NCI-H1694 treated with DMSO at 0.1 percent for 48 hours (cell line): ENCODE data around the gene PHLDB3.

Experiments
- DNase-seq: peaks from one replicate; lab custom pipeline; 2025; lab: John Stamatoyannopoulos, UW

PHLDB3 gene

DNA sequence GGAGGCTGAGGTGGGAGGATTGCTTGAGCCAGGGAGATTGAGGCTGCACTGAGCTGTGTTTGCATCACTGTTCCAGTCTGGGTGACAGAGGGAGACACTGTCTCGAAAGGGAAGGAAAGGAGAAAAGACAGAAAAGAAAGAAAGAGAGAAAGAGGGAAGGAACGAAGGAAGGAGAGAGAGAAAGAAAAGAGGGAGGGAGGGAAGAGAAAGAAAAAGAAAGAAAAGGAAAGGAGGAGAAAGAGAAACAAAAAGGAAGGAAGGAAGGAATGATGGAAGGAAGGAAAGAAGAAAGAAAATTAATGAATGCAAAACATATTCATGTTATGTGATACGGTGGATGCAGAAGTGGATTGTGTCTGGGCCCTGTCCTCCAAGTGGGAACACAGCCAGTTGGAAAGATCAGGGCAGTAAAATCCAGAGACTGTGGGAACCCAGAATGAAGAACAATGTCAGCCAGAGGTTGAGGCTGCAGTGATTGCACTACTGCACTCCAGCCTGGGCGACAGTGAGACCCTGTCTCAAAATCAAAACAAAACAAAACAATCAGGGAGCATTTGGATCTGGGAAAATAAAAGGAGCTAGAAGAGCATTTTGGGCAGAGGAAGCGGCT lies 6.2 kb downstream of the PHLDB3 start:
- no peak for DNase-seq

DNA sequence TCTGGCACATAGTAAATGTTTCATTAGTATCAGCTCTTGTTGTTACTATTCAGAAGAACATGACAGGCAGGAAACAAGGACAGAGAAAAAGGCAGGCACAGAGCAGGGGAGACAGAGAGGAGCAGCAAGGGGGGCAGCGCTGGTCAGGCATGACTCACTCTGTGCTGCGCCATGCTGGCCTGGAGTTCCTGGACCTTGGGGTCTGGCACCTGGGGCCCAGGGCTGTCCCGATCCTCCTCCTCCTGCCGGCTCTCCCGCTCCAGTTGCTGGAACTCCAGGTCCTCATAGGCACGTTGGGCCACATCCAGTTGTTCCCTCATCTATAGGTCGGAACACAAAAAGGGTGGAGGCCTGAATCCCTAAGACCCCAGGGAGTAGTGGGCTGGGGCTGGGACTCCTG lies 7.6 kb downstream of the PHLDB3 start:
- no peak for DNase-seq

DNA sequence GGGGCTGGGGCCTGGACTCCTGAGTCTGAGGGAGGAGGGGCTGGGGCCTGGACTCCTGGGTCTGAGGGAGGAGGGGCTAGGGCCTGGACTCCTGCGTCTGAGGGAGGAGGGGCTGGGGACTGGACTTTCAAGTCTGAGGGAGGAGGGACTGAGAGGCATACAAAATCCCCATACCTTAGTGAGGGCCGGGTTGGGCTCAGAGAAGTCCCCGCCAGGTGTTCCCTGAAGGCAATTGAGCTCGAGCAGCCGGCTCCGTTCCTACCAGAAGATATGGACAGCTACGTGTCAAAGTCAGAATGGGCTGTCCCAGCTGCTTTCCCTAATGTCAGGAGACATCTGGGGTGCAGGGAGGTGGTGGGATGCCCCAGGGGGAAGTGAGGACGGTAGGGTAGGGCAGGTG lies 9.5 kb downstream of the PHLDB3 start:
- DNase-seq = no peak

DNA sequence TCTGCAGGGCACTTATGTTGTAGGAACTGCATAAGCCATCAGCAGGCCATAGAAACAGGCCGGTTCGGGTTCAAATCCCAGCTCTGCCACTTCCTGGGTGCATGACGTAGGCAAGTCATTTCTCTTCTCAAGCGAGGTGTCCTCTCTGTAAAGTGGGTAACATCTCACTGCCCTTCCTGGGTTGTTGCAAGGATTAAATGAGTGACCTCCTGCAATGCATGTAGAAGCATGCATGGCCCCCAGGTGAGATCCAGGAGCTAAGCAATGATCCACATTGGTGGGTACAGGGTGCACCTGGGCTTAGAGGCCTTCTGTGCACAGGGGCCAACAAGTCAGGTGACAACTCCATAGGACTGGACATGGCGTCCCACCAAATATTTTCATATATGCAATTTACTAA lies 13.8 kb downstream of the PHLDB3 start:
- DNase-seq = no peak

DNA sequence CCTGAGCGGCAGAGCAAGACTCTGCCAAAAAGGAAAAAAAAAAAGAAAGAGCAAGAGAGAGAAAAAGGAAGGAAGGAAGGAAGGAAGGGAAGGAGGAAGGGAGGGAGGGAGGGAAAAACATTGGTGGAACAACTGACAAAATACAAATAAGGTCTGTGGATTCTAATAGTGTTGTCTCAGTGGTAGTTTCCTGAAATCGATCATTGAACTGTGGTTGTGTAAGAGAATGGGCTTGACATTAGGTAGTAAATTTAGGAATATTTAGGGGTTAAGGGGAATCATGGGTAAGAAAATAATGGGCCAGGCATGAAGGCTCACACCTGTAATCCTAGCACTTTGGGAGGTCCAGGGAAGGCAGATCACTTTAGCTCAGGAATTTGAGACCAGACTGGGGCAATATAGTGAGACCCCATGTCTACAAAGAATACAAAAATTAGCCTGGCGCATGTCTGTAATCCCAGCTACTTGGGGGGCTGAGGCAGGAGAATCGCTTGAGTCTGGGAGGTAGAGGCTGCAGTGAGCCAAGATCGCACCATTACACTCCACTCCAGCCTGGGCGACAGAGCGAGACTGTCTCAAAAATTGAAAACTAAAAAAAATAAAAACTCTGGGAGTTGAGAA lies 14.5 kb downstream of the PHLDB3 start:
- no peak for DNase-seq

DNA sequence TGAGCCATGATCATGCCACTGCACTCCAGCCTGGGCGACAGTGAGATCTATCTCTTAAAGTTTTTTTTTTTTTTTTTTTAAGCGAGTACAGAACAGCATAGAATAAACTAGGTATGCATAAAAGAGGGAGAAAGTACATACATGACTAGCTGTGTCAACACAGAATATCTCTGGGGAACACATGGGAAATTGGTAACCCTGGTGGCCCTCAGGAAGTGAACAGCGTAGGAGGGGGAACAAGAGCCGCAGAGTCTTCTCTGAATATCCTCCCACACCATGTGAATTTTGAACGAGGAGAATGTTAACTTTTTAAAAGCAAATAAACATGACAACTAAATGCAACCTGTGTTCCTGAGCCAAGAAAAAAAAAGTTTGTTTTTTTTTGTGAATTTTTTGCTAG lies 15.2 kb downstream of the PHLDB3 start:
- no peak for DNase-seq

DNA sequence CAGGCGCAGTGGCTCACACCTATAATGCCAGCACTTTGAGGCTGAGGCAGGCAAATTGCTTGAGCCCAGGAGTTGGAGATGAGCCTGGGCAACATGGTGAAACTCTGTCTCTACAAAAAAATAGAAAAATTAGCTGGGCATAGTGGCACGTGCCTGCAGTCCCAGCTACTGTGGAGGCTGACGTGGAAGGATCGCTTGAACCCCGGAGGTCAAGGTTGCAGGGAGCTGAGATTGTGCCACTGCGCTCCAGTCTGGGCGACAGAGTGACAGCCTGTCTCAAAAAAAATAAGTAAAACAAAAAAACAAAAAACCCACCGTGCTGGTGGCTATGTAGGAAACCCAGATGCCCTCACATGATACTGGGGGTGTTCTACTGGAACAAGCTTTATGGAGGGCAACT lies 16.4 kb downstream of the PHLDB3 start:
- DNase-seq = no peak

DNA sequence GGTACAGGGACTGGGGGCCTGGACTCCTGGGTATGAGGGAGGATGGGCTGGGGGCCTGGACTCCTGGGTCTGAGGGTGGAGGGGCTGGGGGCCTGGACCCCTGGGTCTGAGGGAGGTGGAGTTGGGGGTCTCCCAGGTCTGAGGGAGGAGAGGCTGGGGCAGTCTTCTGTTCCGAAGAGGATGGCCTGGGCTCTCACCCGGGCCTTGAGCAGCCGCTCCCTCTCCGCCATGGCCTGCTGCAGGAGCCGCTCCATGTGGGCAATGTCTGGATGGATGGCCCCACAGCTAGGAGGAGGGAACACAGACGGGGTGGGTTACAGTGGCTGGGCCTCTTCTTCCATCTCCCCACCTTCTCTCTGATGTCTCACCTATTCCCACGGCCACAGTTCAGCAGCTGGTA lies 18.1 kb downstream of the PHLDB3 start:
- no peak for DNase-seq

DNA sequence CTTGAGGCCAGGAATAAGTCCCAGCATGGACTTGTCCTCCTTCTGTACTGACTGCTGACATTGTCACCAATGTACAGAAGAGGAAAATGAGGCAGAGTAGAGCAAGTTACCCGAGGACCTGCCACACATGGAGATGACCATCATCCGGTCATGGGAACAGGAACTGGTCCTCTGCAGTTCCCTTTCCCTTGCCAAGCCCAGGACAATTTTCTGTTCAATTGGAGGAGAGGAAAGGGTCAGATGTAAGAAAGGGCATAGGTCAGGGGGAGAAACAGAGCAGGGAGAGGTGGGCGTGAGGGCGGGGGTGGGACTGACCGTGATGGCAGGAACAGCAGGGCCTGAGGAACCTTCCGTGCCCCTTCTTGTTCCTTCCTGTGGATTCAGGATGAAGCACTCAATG lies 18.6 kb downstream of the PHLDB3 start:
- no peak for DNase-seq

DNA sequence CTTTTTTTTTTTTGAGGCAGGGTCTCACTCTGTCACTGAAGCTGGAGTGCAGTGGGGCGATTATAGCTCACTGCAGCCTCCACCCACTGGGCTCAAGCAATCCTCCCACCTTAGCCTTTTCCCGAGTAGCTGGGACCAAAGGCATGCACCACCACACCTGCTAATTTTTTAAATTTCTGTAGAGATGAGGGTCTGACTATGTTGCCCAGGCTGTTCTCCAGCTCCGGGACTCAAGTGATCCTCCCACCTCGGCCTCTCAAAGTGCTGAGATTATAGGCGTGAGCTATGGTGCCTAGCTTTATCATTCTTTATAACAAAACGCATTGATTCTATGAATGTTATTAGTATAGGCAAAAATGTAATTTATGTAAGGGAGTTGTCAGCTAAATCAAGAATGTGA lies 21.3 kb downstream of the PHLDB3 start:
- DNase-seq = no peak

DNA sequence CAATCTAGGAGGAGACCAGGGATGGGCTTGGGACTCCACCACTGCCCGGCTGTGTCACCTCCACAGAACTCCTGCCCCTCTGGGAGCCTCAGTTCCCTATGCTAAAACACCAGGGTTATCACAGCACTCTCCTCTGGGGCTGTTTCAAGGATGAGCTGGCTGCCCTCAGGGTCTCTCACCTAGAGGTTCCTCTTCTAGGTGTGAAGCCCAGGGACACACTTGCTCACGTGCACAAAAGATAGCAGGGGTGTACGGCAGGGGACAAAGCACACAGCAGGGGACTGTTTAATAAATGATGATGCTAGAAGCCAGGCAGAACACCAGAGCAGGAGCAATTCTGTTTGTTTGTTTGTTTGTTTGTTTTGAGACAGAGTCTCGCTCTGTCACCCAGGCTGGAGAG lies 22.4 kb downstream of the PHLDB3 start:
- no peak for DNase-seq

DNA sequence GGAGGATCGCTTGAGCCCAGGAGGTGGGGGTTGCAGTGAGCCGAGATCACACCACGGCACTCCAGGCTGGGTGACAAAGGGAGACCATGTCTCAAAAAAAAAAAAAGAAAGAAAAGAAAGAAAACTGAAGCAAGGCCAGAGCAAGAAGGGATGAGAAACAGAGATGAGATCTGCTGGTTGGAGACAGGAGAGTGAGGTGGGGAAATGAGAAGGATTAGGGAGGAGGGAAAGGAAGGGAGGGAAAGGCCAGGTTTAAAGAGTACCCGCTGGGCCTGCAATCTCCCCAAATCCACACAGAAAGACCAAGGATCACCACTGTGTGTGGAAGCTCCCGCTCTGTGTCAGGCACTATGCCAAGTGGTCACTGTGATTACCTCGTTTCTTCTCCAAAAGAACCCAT lies 22.8 kb downstream of the PHLDB3 start:
- no peak for DNase-seq

DNA sequence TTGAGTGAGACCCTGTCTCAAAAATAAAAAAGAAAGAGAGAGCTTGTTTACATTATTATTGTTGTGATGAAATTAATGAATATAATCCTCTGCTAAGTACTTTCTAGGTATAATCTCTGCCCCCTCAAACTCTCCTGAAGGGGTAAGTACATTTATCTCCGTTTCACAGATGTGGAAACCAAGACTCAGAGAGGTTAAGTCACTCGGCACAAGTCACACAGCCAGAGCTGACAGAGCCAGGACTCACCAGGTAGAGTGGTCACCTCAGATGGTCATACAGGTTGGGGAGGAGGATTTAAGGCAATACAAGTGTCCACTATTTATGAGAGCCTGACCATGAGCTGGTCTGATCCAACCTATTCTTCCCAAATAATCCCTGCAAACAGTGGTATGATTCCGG lies 24.0 kb downstream of the PHLDB3 start:
- no peak for DNase-seq

DNA sequence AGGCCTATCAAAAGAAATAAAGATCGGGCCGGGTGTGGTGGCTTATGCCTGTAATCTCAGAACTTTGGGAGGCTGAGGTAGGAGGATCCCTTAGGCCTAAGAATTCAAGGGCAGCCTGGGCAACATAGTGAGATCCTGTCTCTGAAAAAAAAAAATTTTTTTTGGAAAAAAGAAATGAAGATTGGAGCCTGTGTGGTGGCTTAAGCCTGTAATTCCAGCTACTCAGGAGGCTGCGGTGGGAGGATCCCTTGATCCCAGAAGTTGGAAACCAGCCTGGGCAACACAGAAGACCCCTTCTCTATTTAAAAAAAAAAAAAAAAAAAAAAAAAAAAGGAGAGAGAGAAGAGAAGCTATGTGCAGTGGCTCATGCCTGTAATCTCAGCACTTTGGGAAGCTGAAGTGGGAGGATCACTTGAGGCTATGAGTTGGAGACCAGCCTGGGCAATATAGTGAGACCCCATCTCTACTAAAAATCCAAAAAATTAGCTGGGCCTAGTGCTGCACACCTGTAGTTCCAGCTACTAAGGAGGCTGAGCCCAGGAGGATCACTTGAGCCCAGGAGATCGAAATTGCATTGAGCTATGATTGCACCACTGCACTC lies 24.5 kb downstream of the PHLDB3 start:
- no peak for DNase-seq

DNA sequence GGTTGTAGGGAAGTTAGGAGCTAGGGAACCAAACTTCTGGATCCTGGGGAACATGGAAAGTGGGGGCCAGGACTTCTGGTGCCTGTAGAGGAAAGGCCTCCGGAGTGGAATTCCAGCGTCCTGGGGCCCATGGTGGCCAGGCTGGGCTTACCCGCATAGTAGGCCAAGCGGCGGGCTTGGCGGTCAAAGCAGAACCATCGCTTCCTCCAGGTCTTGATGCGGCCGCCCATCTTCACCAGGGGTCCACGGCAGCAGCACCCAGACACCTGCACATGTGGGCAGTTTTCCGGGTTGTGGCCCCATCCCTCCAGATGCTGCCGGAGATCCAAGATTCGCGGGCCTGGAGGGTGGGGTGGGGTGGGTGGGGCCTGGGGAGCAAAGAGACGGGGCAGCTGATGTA lies 25.3 kb downstream of the PHLDB3 start:
- DNase-seq = no peak

DNA sequence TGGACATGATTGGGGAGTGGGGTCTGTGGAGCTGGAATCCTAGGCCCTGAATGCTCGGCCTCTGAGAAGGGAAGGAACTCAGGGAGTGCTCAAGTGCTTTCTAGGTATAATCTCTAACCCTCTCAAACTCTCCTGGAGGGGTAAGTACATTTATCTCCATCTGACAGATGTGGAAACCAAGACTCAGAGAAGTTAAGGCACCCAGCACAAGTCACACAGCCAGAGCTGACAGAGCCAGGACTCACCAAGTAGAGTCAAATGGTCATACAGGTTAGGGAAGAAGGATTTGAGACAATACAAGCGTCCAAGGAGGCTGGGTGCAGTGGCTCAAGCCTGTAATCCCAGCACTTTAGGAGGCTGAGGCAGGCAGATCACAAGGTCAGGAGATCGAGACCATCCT lies 26.2 kb downstream of the PHLDB3 start:
- no peak for DNase-seq

DNA sequence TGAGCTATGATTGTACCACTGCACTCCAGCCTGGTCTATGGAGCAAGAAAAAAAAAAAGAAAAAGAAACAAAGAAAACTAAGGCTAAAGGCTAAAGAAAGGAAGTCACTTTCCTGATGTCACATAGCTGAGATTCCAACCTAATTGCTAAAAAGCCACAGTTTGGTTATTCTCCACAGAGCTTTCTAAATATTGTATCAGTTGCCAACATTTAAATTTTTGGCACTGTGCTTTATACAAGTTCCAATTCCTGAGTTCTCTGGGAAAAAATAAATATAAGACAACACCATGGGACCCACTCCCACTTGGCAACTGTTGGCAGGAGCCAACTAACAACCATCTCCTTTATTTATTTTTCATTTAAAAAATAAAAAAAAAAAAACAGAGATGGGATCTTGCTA lies 27.9 kb downstream of the PHLDB3 start:
- no peak for DNase-seq

DNA sequence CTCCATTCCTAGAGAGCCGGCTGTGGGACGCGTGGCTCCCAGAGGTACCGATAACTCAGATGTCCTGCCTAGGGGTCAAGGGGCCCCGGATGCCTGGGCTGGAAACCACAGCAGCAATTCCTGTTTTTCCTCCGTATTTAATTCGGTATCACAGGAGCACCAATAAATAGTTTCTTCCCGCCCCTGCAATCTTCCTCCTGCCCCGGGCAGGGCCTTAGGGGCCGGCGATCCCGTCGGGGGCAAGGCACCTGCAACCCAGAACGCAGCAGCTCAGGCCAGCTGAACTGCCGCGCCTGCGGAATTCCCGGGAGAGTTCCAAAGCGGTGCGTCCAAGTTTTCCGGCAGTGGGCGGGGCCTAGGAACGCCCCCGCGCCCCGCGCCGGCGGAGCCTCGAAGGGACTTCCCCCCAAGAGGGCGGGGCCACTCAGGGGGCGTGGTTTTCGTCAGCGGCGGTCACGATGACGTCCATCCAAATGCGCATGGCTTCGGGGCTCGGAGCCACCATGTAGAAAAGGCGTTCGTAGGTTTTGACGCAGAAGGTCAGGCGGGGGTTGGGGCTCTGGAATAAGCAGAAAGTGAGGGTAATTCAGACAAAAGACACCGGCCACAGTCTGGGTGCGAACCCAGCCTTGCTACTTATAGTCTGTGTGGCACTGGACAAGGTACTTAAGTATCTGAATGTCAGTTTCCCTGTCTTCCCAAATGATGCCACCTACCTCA lies 29.4 kb downstream of the PHLDB3 start:
- no peak for DNase-seq

DNA sequence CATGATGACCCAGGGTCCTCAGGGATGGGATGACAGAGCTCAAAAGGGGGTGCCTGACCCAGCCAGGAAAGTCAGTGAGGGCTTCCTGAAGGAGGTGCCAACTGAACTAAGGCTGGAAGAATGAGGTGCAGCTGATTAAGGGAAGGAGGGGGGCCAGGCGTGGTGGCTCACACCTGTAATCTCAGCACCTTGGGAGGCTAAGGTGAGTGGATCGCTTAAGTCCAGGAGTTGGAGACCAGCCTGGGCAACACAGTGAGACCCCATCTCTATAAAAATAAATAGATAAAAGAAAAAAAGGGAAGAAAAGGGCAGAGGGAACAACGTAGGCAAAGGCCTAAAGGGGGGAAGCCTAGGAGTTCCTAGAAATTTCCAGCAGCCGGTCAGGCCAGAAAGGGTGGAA lies 30.1 kb downstream of the PHLDB3 start:
- DNase-seq = no peak

DNA sequence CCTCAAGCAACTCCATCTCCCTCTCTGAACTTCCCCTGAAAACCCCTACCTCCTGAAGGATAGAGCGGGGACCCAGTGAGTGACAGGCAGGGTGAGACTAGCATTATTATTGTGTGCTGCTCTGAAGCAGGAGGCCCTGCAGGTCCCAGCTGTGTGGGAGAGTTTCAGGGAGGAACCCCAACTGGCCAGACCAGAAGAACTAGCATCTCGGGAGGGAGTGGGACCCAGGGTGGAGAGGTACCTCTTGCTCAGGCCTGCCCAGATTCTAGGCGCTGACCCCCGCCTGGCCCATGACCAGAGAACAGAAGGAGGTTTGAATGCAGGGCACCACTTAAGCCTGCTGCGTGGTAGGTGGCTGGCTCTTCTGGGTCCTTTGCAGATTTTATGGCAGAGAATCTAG lies 33.5 kb downstream of the PHLDB3 start:
- no peak for DNase-seq

DNA sequence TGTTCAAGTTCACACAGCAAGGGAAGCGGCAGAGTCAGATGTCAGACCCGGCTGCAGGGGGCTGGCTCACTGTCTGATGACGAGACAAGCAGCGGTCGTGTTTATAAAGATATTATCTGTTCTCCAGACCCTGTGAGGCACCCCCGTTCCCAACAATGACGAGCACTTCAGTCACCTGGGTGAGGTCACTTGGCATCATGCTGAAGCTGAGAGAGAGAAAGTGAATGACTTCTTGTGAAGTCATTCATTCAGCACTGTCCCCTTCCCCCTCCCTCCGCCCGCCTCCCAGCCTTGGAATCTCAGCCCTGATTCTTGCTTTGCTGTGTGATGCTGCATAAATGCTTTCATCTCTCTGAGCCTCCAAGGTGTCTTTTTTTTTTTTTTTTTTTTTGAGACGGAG lies 34.3 kb downstream of the PHLDB3 start:
- DNase-seq = no peak

DNA sequence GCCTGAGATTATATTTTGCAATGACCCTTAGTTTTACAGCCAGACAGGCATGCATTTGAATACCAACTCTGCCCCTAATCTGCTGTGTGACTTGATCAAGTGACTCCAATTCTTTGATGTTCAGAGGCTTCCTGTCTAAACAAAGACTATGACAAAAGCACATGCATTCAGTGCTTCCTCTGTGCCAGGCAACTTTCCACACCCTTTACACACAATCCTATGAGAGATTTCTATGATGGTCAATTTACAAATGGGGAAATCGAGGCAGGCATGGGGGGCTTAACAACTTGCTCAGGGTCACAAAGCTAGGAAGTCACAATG lies 35.4 kb downstream of the PHLDB3 start:
- no peak for DNase-seq

DNA sequence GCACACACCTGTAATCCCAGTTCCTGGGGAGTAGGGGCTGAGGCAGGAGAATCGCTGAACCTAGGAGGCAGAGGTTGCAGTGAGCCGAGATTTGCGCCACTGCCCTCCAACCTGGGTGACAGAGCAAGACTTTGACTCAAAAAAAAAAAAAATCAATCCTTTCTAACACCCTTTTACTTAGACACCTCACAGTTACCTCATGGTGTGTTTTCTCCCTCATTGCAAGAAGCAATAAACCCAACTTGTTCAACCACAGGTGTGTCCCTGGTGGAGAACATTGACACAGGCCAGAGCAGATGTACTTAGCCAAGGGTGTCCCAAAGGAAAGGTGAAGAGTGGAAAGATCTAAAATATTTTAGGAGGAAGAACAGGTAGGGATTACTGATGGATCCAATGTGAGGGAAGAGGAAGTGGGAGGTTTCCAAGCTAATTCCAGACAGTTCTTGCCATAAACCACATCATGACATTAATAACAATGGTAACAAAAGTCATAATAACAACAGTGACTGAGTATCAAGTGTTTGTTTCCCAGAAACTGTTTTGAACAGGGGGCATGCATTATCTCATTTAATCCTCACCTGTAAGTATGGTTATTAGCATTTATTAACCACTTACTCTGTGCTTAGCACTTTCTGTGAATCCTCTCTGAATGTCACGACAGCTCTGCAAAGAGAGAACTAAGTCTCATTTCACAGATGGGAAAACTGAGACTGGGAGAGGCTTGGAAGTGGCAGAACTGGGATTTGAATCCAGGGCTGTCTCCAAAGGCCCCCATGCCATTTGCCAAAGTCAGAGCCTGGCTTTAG lies 36.0 kb downstream of the PHLDB3 start:
- DNase-seq = no peak
